HG03095 (cell line): Measurements from ENCODE around the gene SPHK1.

ENCODE experiments used
- ATAC-seq: cut with Tn5 transposase; IDR thresholded peaks from one replicate; pipeline ENCODE4 v1.9.1; 2021; ENCODE audit warnings: moderate library complexity; ENCODE audit not compliant: unreplicated experiment

The SPHK1 gene

GRCh38 chr17:76360461-76360860 is 23.9 kb upstream of the SPHK1 start:
- no peak for ATAC-seq

- ATAC-seq, result no peak
Observed at GRCh38 chr17:76363107-76363842, 21.1 kb upstream of the SPHK1 start.

GRCh38 chr17:76365256-76365903 is 19.0 kb upstream of the SPHK1 start:
- no peak for ATAC-seq

- no peak for ATAC-seq
Observed at GRCh38 chr17:76366247-76366646, 18.2 kb upstream of the SPHK1 start.

- ATAC-seq, result no peak
Observed at GRCh38 chr17:76367642-76368041, 16.8 kb upstream of the SPHK1 start.

- ATAC-seq, result no peak
Observed at GRCh38 chr17:76368545-76368944, 15.9 kb upstream of the SPHK1 start.

- no peak for ATAC-seq
Observed at GRCh38 chr17:76369379-76369778, 15.0 kb upstream of the SPHK1 start.

- no peak for ATAC-seq
Observed at GRCh38 chr17:76369804-76370203, 14.6 kb upstream of the SPHK1 start.

- no peak for ATAC-seq
Observed at GRCh38 chr17:76370261-76370993, 14.0 kb upstream of the SPHK1 start.

GRCh38 chr17:76371656-76372628 is 12.5 kb upstream of the SPHK1 start:
- ATAC-seq, result no peak

- ATAC-seq, result no peak
Observed at GRCh38 chr17:76376318-76377133, 7.9 kb upstream of the SPHK1 start.

- no peak for ATAC-seq
Observed at GRCh38 chr17:76378548-76379274, 5.7 kb upstream of the SPHK1 start.

- ATAC-seq, result no peak
Observed at GRCh38 chr17:76379275-76379641, 5.2 kb upstream of the SPHK1 start.

- no peak for ATAC-seq
Observed at GRCh38 chr17:76379646-76380376, 4.6 kb upstream of the SPHK1 start.

GRCh38 chr17:76381633-76382350 is 2.6 kb upstream of the SPHK1 start:
- ATAC-seq, result no peak

- ATAC-seq, result no peak
Observed at GRCh38 chr17:76382351-76382802, 2.0 kb upstream of the SPHK1 start.

- no peak for ATAC-seq
Observed at GRCh38 chr17:76382803-76383545, 1.4 kb upstream of the SPHK1 start.
